ENCODE measurements around the gene WNT9B. TPM values are rescaled to one million over a fixed set of nuclear protein-coding genes. Genes with fewer than 3 reads are reported as not detected.
"Not testable (repeated sequence)": the region's sequence is repeated elsewhere in the genome, so short reads cannot be mapped to it uniquely, and the experiment has no call there.

Gene WNT9B
- total RNA-seq, 1 experiment from 2014 or later: not detected

GRCh38 chr17:46836500-46836899 is 14.9 kb upstream of the WNT9B start:
- Mint-ChIP-seq H3K9me3 (ENCODE audit: unreplicated experiment) (peaks cover 8% of the 10 kb centered on the region), H3K27me3 (ENCODE audit: insufficient read depth, unreplicated experiment) (peaks cover 13% of the 10 kb centered on the region), H3K4me3 (ENCODE audit: unreplicated experiment) (no peak overlapping the region), H3K36me3 (ENCODE audit: insufficient read depth, unreplicated experiment) (no peaks in the 10 kb centered on the region), H3K4me1 (ENCODE audit: insufficient read depth, unreplicated experiment) (peaks cover 5% of the 10 kb centered on the region), H3K27ac (ENCODE audit: low read depth, unreplicated experiment) (no peak overlapping the region)
- BruUV-seq (replicated peaks): no TSS peak
- intact Hi-C loops (cut with micrococcal nuclease): no loop called here
- ChIA-PET POLR2A (no interaction called here), CTCF (interaction anchor here (0.6 to 2.2 kb wide), 4 partner anchors 23 to 112 kb away, joined by 3 to 8 read pairs (median 7); no protein-coding TSS in a partner anchor)
- TF ChIP-seq CTCF (IDR thresholded peaks at IDR 0.05; ENCODE audit: unreplicated experiment): no peak
- DNase-seq (ENCODE audit: unreplicated experiment): no peak

- intact Hi-C loops (cut with micrococcal nuclease): no loop called here
- Mint-ChIP-seq H3K4me3 (ENCODE audit: unreplicated experiment) (no peak overlapping the region), H3K27me3 (ENCODE audit: insufficient read depth, unreplicated experiment) (peaks cover 15% of the 10 kb centered on the region), H3K4me1 (ENCODE audit: insufficient read depth, unreplicated experiment) (peaks cover 5% of the 10 kb centered on the region), H3K27ac (ENCODE audit: low read depth, unreplicated experiment) (no peak overlapping the region), H3K9me3 (ENCODE audit: unreplicated experiment) (peaks cover 8% of the 10 kb centered on the region), H3K36me3 (ENCODE audit: insufficient read depth, unreplicated experiment) (no peaks in the 10 kb centered on the region)
- no peak for TF ChIP-seq CTCF (IDR thresholded peaks at IDR 0.05; ENCODE audit: unreplicated experiment)
- POLR2A ChIA-PET: no interaction called here
- CTCF ChIA-PET: no interaction called here
- no peak for DNase-seq (ENCODE audit: unreplicated experiment)
- no TSS peak for BruUV-seq (replicated peaks)
These were observed 13.9 kb upstream of the WNT9B start for GRCh38 chr17:46837521-46837920.

- H3K4me3 Mint-ChIP-seq (ENCODE audit: unreplicated experiment): no peak overlapping the region
- H3K27me3 Mint-ChIP-seq (ENCODE audit: insufficient read depth, unreplicated experiment): peaks cover 15% of the 10 kb centered on the region
- intact Hi-C loops (cut with micrococcal nuclease): no loop called here
- ChIA-PET CTCF (no interaction called here), POLR2A (no interaction called here)
- no peak for DNase-seq (ENCODE audit: unreplicated experiment)
- no TSS peak for BruUV-seq (replicated peaks)
- no peak for TF ChIP-seq CTCF (IDR thresholded peaks at IDR 0.05; ENCODE audit: unreplicated experiment)
- no peak overlapping the region for H3K27ac Mint-ChIP-seq (ENCODE audit: low read depth, unreplicated experiment)
- no peaks in the 10 kb centered on the region for H3K36me3 Mint-ChIP-seq (ENCODE audit: insufficient read depth, unreplicated experiment)
- peaks cover 5% of the 10 kb centered on the region for H3K4me1 Mint-ChIP-seq (ENCODE audit: insufficient read depth, unreplicated experiment)
- peaks cover 16% of the 10 kb centered on the region for H3K9me3 Mint-ChIP-seq (ENCODE audit: unreplicated experiment)
These were observed 12.2 kb upstream of the WNT9B start for GRCh38 chr17:46839211-46839610.

- Mint-ChIP-seq H3K27me3 (ENCODE audit: insufficient read depth, unreplicated experiment) (peaks cover 15% of the 10 kb centered on the region), H3K9me3 (ENCODE audit: unreplicated experiment) (peaks cover 16% of the 10 kb centered on the region)
- ChIA-PET CTCF (interaction anchor here (0.6 kb wide), 1 partner anchor 474 kb away, joined by 6 read pairs; no protein-coding TSS in a partner anchor), POLR2A (interaction anchor here (0.6 kb wide), 1 partner anchor 89 kb away, joined by 4 read pairs; no protein-coding TSS in a partner anchor)
- DNase-seq (ENCODE audit: unreplicated experiment); H3K36me3 Mint-ChIP-seq (ENCODE audit: insufficient read depth, unreplicated experiment); H3K4me1 Mint-ChIP-seq (ENCODE audit: insufficient read depth, unreplicated experiment); H3K4me3 Mint-ChIP-seq (ENCODE audit: unreplicated experiment); intact Hi-C loops (cut with micrococcal nuclease); H3K27ac Mint-ChIP-seq (ENCODE audit: low read depth, unreplicated experiment); BruUV-seq (replicated peaks): not testable (repeated sequence)
These were observed 10.8 kb upstream of the WNT9B start for GRCh38 chr17:46840596-46840995.
